Heart right ventricle (tissue), 16 donors: Measurements from ENCODE around the gene GPR183. TPM values are rescaled to one million over a fixed set of nuclear protein-coding genes. Genes with fewer than 3 reads are reported as not detected.
"Not testable (repeated sequence)": the region's sequence is repeated elsewhere in the genome, so short reads cannot be mapped to it uniquely, and the experiment has no call there.

Experiments used
- ATAC-seq, 8 donors: fragments of 200-7000 bp; cut with Tn5 transposase; one replicate each; pipeline ENCODE4 v1.9.1; 2020; ENCODE audit warnings: mild to moderate bottlenecking in 8 of 8, moderate library complexity in 8 of 8, moderate number of reproducible peaks in 1 of 8
- DNase-seq, 2 donors: peaks; one replicate each; pipeline ENCODE4 v3.0.0-alpha.2; 2020
- H3K27ac ChIP-seq, 10 donors: fragments of 200-600 bp; sonication (generic) in 2 of 10; one replicate each; pipeline versions ENCODE4 v1.5.0 to v1.8.0; 2020 to 2022; ENCODE audit warnings: mild to moderate bottlenecking in 3 of 10
- H3K27me3 ChIP-seq, 7 donors: fragments of 200-600 bp; one replicate each; pipeline ENCODE4 v1.8.0; 2021 to 2022; ENCODE audit warnings: mild to moderate bottlenecking in 2 of 7
- H3K36me3 ChIP-seq, 9 donors: fragments of 200-600 bp; sonication (generic) in 1 of 9; one replicate each; pipeline versions ENCODE4 v1.5.0 to v1.8.0; 2020 to 2022; ENCODE audit warnings: mild to moderate bottlenecking in 2 of 9
- H3K4me1 ChIP-seq, 9 donors: fragments of 200-600 bp; sonication (generic) in 1 of 9; one replicate each; pipeline versions ENCODE4 v1.5.0 to v1.8.0; 2020 to 2022; ENCODE audit warnings: mild to moderate bottlenecking in 4 of 9
- H3K4me3 ChIP-seq, 10 donors: fragments of 200-600 bp; sonication (generic) in 2 of 10; one replicate each; pipeline versions ENCODE4 v1.5.0 to v1.8.0; 2020 to 2022; ENCODE audit warnings: mild to moderate bottlenecking in 7 of 10, moderate library complexity in 2 of 10
- H3K9me3 ChIP-seq, 11 donors: fragments of 200-600 bp in 10 of 11; sonication (generic) in 2 of 11; one replicate each; pipeline versions ENCODE4 v1.5.0 to v1.8.0; 2013 to 2022; ENCODE audit warnings: mild to moderate bottlenecking in 2 of 11, control low read depth in 1 of 11, moderate library complexity in 1 of 11
- CTCF ChIP-seq, 9 donors: fragments of 200-600 bp; sonication (generic) in 2 of 9; IDR thresholded peaks; one replicate each; pipeline versions ENCODE4 v1.5.0 to v1.8.0; 2021 to 2022; ENCODE audit warnings: antibody characterized with exemption in 9 of 9, mild to moderate bottlenecking in 5 of 9, moderate library complexity in 1 of 9
- WGBS, 2 donors: extraction: QIAGEN DNeasy Blood & Tissue Kit; methylation state at CpG; one replicate each; pipeline ENCODE4 v1.1.7; 2013; ENCODE audit warnings: inconsistent platforms in 1 of 2; 5-methylcytosine and 5-hydroxymethylcytosine counted together
- intact Hi-C, 10 donors: fragments of 100-400 bp; cut with DNase I; formaldehyde crosslinking; loops; one replicate each; pipeline versions ENCODE4 v1.11.1 to v1.14.2; 2022
- microRNA-seq, 2 donors: library from miRNA; unstranded; fragments of <30 nt; microRNA quantifications; one replicate each; pipeline ENCODE4 v1.2.0, GENCODE V29; 2021
- polyA plus RNA-seq, 2 donors: library from polyadenylated mRNA; stranded (reverse); fragments of 200-250 nt; gene quantifications; one replicate each; pipeline ENCODE4 v1.2.3, GENCODE V29; 2013
- total RNA-seq, 10 donors: library from RNA; stranded (reverse); fragmentation: NEBNext Ultra II Directional in 3 of 10; extraction: Animal tissue kit (Norgen Biotek cat#: 25700) in 3 of 10; gene quantifications; one replicate each; pipeline versions ENCODE4 v1.2.1 to v1.2.4, GENCODE V29; 2021 to 2023
- donor health status: Arrhythmogenic right ventricular cardiomyopathy.
- donor health status: ischemic (EF 13 %, LVEDD 7.1; RV severe dilation, severe dysfunction).
- donor health status: healthy with polysubstance abuse.
- donor health status: DM: no; HTN: yes; CAD: no.
- donor health status: DM: no; HTN: no; CAD: no.
- donor health status: ischemic (EF 25% LVEDD 6.9; RV normal size, moderate dysfunction).
- donor health status: ischemic (EF 25% LVEDD 5.7; RV mildly dilated, moderate dysfunction).
- donor health status: healthy.
- donor health status: DM: yes; HTN: yes; CAD: no.
- donor health status: Ischemic cardiomyopathy.
- donor health status: ischemic (EF 35%, LVEDD 5.7; RV mildly dilated, moderate dysfunction).
- donor health status: nonischemic (EF 11% LVEDD 7.7; RV severe dilation, severe dysfunction).
- donor health status: DM: yes; HTN: yes; CAD: no.
- donor health status: PGD.
- donor health status: ischemic (EF 29% LVEDD 5.4; RV normal size, mild dysfunction).
- donor health status: nonischemic (EF 23%, LVEDD 6.1; RV moderate dilation, normal function).

The GPR183 gene
- total and polyA plus RNA-seq, 12 donors, result 0.49 to 8.6 (median 2.0) TPM

DNA sequence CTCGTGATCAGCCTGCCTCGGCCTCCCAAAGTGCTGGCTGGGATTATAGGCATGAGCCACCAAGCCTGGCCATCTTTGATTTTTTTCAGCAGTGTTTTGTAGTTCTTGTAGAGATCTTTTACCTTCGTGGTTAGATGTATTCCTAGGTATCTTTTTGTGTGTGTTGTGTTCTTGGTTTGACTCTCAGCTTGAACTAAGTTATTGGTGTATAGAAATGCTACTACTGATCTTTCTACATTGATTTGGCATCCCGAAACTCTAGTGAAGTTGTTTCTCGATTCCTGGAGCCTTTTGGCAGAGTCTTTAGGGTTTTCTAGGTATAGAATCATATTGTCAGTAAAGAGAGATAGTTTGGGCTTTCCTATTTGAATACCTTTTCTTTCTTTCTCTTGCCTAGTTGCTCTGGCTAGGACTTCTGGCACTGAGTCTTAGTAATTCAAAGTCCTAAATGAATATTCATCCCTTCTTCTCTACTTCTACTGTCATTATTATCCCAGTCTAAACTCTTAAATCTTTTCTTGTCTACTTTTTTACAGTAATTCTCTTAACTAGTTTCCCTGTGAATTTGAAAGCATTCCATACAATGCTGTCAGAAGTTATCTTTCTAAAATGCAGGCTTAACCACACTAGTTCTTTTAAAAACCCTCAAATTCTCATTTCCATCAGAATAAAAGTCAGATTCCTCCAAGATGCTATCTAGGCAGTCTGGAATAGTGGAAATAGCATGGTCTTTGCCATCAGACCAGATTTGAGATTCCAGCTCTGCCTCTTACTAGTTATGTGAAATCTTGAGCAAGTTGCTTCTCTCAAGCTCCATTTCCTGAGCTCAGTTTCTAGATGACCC lies 56.0 kb downstream of the GPR183 start:
- Histone ChIP-seq H3K36me3 (peaks cover 0 to 43% (median 8%) of the 10 kb centered on the region in 9 donors), H3K27me3 (no peaks in the 10 kb centered on the region), H3K4me3 (no peak overlapping the region), H3K27ac (no peak overlapping the region), H3K4me1 (peaks cover 0 to 9% (median 0%) of the 10 kb centered on the region in 9 donors), H3K9me3 (peaks cover 0 to 3% (median 0%) of the 10 kb centered on the region in 11 donors)
- ATAC-seq (no peak), DNase-seq (no peak)
- 93 to 95% methylated on average over 5 of the region's 5 CpGs for WGBS, 2 donors
- TF ChIP-seq CTCF (IDR thresholded peaks at IDR 0.05), result no peak
- intact Hi-C loops, result no loop called here

DNA sequence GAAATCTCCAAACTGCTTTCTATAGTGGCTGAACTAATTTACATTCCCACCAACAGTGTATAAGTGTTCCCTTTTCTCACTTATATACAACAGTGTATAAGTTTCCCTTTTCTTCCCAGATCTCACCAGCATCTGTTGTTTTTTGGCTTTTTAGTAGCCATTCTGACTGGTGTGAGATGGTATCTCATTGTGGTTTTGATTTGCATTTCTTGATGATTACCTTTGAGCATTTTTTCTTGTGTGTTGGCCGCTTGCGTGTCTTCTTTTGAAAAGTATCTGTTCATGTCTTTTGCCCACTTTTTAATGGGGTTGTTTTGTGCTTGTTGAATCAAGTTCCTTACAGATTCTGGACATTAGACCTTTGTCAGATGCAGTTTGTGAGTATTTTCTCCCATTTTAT lies 57.6 kb downstream of the GPR183 start:
- peaks cover 0 to 45% (median 6%) of the 10 kb centered on the region in 9 donors for H3K36me3 ChIP-seq
- H3K4me1 ChIP-seq, intact Hi-C loops, H3K4me3 ChIP-seq, H3K27ac ChIP-seq, ATAC-seq, DNase-seq, H3K27me3 ChIP-seq, H3K9me3 ChIP-seq: not testable (repeated sequence)
- 97 to 98% methylated on average over 2 of the region's 2 CpGs for WGBS, 2 donors

DNA sequence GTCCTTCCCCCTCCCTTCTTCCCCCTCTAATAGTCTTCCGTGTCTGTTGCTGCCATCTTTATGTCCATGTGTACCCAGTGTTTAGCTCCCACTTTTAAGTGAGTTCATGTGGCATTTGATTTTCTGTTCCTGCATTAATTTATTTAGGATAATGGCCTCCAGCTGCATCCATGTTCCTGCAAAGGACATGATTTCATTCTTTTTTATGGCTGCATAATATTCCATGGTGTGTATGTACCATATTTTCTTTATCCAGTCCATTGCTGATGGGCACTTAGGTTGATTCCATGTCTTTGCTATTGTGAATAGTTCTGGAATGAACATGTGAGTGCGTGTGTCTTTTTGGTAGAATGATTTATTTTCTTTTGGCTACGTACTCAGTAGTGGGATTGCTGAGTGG lies 58.0 kb downstream of the GPR183 start:
- H3K4me3 ChIP-seq, H3K27me3 ChIP-seq, intact Hi-C loops, H3K27ac ChIP-seq, ATAC-seq, DNase-seq, H3K9me3 ChIP-seq, H3K4me1 ChIP-seq: not testable (repeated sequence)
- WGBS, 2 donors, result 99 to 100% methylated on average over 3 of the region's 3 CpGs
- peaks cover 0 to 45% (median 10%) of the 10 kb centered on the region in 9 donors for H3K36me3 ChIP-seq

DNA sequence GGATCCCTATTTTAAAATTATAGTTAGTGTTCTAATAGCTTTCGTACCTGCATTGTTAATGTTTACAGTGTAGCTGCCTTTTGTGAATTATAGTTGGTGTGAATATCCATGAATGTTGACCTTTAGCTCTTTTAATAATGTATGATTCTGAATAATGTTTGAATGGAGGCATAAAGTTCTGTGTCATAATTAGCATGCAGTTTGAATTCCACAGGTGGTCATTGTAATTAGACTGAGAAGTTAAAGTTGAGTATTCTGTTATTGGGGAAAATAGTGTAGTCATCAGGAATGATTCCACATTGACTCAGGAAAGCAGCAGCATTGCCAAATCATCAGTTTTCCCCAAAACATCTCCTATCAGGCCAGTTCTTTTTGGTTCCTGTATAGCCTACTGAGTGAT lies 61.1 kb downstream of the GPR183 start:
- DNase-seq, result no peak
- Histone ChIP-seq H3K36me3 (peaks cover 0 to 52% (median 11%) of the 10 kb centered on the region in 9 donors), H3K27ac (no peak overlapping the region), H3K4me1 (no peaks in the 10 kb centered on the region), H3K4me3 (no peak overlapping the region), H3K27me3 (no peaks in the 10 kb centered on the region), H3K9me3 (peaks cover 0 to 3% (median 0%) of the 10 kb centered on the region in 11 donors)
- 96 to 100% methylated on average over 1 of the region's 1 CpG for WGBS, 2 donors
- no peak for ATAC-seq
- intact Hi-C loops, result no loop called here
- TF ChIP-seq CTCF (IDR thresholded peaks at IDR 0.05), result no peak

Small RNA genes within 50 kb of the gene (microRNA-seq; reads per million reads assigned to microRNA genes)
- 0 reads per million in 2 donors for gene MIR623

Other genes starting within 250 kb of the GPR183 start
- gene UBAC2, start 106.5 kb downstream of the GPR183 start, total RNA-seq, result 10 to 100 TPM; 31.8 to 60.4 (median 47.0) TPM
- gene UBAC2, start 106.5 kb downstream of the GPR183 start, polyA plus RNA-seq, result 10 to 100 TPM; 38.4 to 59.0 TPM
- under 1 TPM in 1 of 10 donors, not detected in 9; 0.95 TPM for gene GPR18, start 49.0 kb downstream of the GPR183 start, total RNA-seq
- not detected for gene GPR18, start 49.0 kb downstream of the GPR183 start, polyA plus RNA-seq
- 10 to 100 TPM; 51.7 to 78.8 (median 62.8) TPM for gene TM9SF2, start 194.1 kb upstream of the GPR183 start, total RNA-seq
- 10 to 100 TPM; 27.9 to 53.0 TPM for gene TM9SF2, start 194.1 kb upstream of the GPR183 start, polyA plus RNA-seq